ENCODE results near the gene REN.

REN gene

DNA sequence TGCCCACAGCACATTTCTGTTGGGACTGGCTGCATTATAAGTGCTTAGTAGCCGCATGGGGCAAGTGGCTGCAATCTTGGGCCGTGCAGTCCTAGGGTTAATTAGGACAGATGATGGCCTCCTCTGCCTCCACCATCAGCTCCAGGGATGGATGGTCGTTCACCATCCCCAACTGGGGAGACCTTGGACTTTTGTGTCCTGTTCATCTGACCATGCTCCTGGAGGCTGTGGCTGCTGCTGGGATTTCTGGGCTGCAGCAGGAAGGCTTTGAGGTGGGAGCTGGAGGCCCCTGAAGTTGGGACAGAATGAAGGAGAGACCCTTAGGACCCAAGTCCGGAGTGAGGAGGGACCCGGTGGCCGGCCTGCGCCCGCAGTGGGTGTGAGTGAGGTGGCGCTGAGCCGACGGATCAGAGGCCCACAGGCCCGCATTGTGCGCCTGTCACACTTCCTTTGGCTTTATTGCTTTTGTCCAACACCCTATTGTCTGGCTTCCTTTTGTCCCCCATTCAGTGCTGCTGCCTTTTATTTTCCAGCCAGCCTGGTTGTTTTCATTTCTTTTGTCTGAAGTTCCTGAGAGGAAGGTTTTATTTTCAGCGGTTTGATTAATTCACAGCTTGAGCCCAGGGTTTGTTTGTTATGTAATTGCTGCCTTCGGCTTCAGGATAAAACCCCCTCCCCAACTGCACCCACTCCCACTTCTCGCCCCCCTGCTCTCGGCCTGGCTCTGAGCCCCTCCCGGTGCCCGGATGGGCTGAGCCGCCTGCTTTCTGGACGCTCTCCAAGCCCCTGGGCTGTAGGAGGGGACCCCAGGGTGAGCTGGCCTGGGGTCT lies 57.6 kb downstream of the REN start:
- DNase-seq (ENCODE audit: low read depth in 3 of 3) = no peak

DNA sequence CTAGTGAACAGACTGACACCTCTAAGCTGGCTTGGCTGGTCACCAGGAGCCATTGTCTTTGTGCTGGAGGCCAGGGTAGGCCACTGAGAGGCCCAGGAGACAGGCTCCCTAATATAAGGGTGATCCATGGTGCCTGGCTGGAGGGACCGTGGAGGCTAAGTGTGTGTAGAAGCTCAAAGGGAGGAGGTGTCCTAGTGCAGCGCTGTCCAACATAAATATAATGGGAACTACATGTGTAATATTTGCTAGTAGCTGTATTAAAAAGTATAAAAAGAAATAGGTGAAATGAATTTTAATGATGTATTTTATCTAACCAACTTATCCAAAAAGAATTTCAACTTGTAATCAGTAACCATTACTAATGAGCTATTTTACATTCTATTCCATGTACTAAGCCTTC lies 58.2 kb downstream of the REN start:
- no peak for DNase-seq (ENCODE audit: low read depth in 3 of 3)

DNA sequence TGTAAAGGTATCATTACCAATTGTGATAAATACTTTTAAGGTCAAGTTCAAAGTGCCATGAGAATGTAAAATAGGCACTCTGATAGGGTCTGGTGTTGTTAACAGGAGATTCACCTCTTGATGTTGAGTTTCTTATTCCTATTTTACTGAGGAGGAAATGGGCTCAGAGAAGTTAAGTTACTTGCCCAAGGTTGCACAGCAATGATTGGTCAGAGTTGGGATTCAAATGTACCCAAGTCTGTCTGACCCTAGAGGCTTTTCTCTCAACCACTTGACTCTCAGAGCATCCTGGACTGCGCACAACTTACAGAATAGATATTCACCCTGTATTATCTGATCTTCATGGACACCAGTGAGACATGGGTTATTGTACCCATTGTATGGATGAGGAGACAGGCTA lies 59.3 kb downstream of the REN start:
- no peak for DNase-seq (ENCODE audit: low read depth in 3 of 3)

DNA sequence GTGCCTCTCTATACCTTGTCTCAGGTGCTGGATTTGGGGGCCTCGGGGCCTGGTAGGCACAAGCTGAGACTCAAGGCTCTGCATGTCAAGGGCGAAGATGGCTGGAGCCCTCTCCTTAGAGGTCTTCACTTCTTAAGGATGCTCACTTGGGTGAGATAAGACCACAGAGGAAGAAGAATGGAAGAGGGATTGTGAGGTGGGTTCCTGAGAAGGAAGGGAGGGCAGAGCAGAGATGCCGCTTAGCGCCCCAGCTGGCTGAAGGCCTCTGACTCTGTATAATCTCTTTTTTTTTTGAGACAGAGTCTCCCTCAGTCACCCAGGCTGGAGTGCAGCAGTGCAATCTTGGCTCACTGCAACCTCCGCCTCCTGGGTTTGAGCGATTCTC lies 61.0 kb downstream of the REN start:
- no peak for DNase-seq (ENCODE audit: low read depth in 3 of 3)
